Mesendoderm (in vitro differentiated cells): ENCODE measurements around the gene NEUROD2.

Experiments used
- DNase-seq: peaks from one replicate; pipeline ENCODE4 v3.0.0; 2013
- H2AK5ac ChIP-seq: 2 replicates; pipeline ENCODE4 v1.6.1; 2013; ENCODE audit warnings: low read length, inconsistent platforms
- H2BK120ac ChIP-seq: 2 replicates; pipeline ENCODE4 v1.6.1; 2013; ENCODE audit warnings: low read depth, mild to moderate bottlenecking, low read length, moderate library complexity, mixed read lengths
- H2BK15ac ChIP-seq: replicated peaks from 2 replicates; pipeline ENCODE4 v1.6.1; 2013; ENCODE audit warnings: low read depth, mild to moderate bottlenecking, moderate library complexity
- H2BK5ac ChIP-seq: 2 replicates; pipeline ENCODE4 v1.6.1; 2013; ENCODE audit warnings: low read length, inconsistent platforms
- H3K18ac ChIP-seq: 2 replicates; pipeline ENCODE4 v1.6.1; 2013; ENCODE audit warnings: mild to moderate bottlenecking, low read length, mixed read lengths
- H3K23ac ChIP-seq: one replicate; pipeline ENCODE4 v1.6.1; 2013; ENCODE audit warnings: low read length
- H3K27ac ChIP-seq: 2 replicates; pipeline ENCODE4 v1.5.1; 2013; ENCODE audit warnings: low read depth, mild to moderate bottlenecking, inconsistent platforms, low read length, moderate library complexity
- H3K27me3 ChIP-seq: 2 replicates; pipeline ENCODE4 v1.6.1; 2013; ENCODE audit warnings: low read length, control low read depth, mild to moderate bottlenecking, inconsistent platforms; ENCODE audit not compliant: insufficient read depth, poor library complexity
- H3K36me3 ChIP-seq: 2 replicates; pipeline ENCODE4 v1.6.1; 2013; ENCODE audit warnings: low read length, inconsistent platforms; ENCODE audit not compliant: control insufficient read depth, insufficient read depth
- H3K4ac ChIP-seq: one replicate; pipeline ENCODE4 v1.6.1; 2013; ENCODE audit warnings: low read depth, mild to moderate bottlenecking, low read length, moderate library complexity
- H3K4me1 ChIP-seq: 2 replicates; pipeline ENCODE4 v1.6.1; 2013; ENCODE audit warnings: low read depth, low read length, inconsistent platforms; ENCODE audit not compliant: control insufficient read depth
- H3K4me2 ChIP-seq: 2 replicates; pipeline ENCODE4 v1.6.1; 2013; ENCODE audit warnings: low read length
- H3K4me3 ChIP-seq: 2 replicates; pipeline ENCODE4 v1.5.1; 2013; ENCODE audit warnings: mild to moderate bottlenecking, low read length
- H3K56ac ChIP-seq: one replicate; pipeline ENCODE4 v1.6.1; 2013; ENCODE audit warnings: low read length
- H3K79me1 ChIP-seq: 2 replicates; pipeline ENCODE4 v1.6.1; 2013; ENCODE audit warnings: low read length, inconsistent platforms
- H3K79me2 ChIP-seq: 2 replicates; pipeline ENCODE4 v1.6.1; 2013; ENCODE audit warnings: mild to moderate bottlenecking, low read length; ENCODE audit not compliant: control insufficient read depth, insufficient read depth
- H3K9ac ChIP-seq: 2 replicates; pipeline ENCODE4 v1.6.1; 2013; ENCODE audit warnings: low read length, inconsistent platforms
- H4K5ac ChIP-seq: one replicate; pipeline ENCODE4 v1.6.1; 2013; ENCODE audit warnings: low read length
- H4K8ac ChIP-seq: one replicate; pipeline ENCODE4 v1.6.1; 2013; ENCODE audit warnings: low read depth, mild to moderate bottlenecking, control low read depth, low read length, moderate library complexity
- WGBS: extraction: QIAGEN DNeasy Blood & Tissue Kit; methylation state at CpG from one replicate; pipeline ENCODE4 v1.1.7; 2013; ENCODE audit warnings: low lambda C conversion rate, missing lambda C conversion rate; ENCODE audit not compliant: insufficient coverage; ENCODE audit errors: extremely low coverage; 5-methylcytosine and 5-hydroxymethylcytosine counted together

Gene NEUROD2

GRCh38 chr17:39604911-39605491 is 2.7 kb downstream of the NEUROD2 start:
- no CpG with 5 or more reads among the region's 31 CpGs for WGBS
- Histone ChIP-seq H2BK5ac (no peak overlapping the region), H2BK15ac (no peak overlapping the region), H3K27me3 (peaks cover 90% of the 10 kb centered on the region), H3K9ac (no peak overlapping the region), H3K79me2 (no peaks in the 10 kb centered on the region), H2AK5ac (no peak overlapping the region), H3K23ac (no peak overlapping the region), H3K4me3 (no peak overlapping the region), H3K18ac (no peak overlapping the region), H3K4ac (no peak overlapping the region), H3K36me3 (no peaks in the 10 kb centered on the region), H4K8ac (no peak overlapping the region), H3K56ac (no peak overlapping the region), H3K27ac (no peak overlapping the region), H3K79me1 (no peaks in the 10 kb centered on the region), H3K4me1 (peaks cover 2% of the 10 kb centered on the region), H4K5ac (no peak overlapping the region), H2BK120ac (no peak overlapping the region), H3K4me2 (no peak overlapping the region)
- no peak for DNase-seq

GRCh38 chr17:39603304-39604016 is 4.3 kb downstream of the NEUROD2 start:
- H3K9ac ChIP-seq: no peak overlapping the region
- no peak overlapping the region for H4K5ac ChIP-seq
- no peak overlapping the region for H3K4me3 ChIP-seq
- H3K79me1 ChIP-seq: no peaks in the 10 kb centered on the region
- H2BK15ac ChIP-seq: no peak overlapping the region
- no peak overlapping the region for H3K4ac ChIP-seq
- H3K23ac ChIP-seq: no peak overlapping the region
- peaks cover 2% of the 10 kb centered on the region for H3K4me1 ChIP-seq
- no peak overlapping the region for H2AK5ac ChIP-seq
- WGBS: no CpG with 5 or more reads among the region's 14 CpGs
- no peaks in the 10 kb centered on the region for H3K79me2 ChIP-seq
- H3K18ac ChIP-seq: no peak overlapping the region
- no peak for DNase-seq
- H3K36me3 ChIP-seq: no peaks in the 10 kb centered on the region
- no peak overlapping the region for H2BK5ac ChIP-seq
- H3K27me3 ChIP-seq: peaks cover 92% of the 10 kb centered on the region
- H2BK120ac ChIP-seq: no peak overlapping the region
- H4K8ac ChIP-seq: no peak overlapping the region
- no peak overlapping the region for H3K27ac ChIP-seq
- no peak overlapping the region for H3K56ac ChIP-seq
- H3K4me2 ChIP-seq: no peak overlapping the region

- Histone ChIP-seq H4K5ac (no peak overlapping the region), H3K18ac (no peak overlapping the region), H3K79me2 (no peaks in the 10 kb centered on the region), H2BK15ac (no peak overlapping the region), H3K27ac (no peak overlapping the region), H3K4me1 (peaks cover 2% of the 10 kb centered on the region), H3K9ac (no peak overlapping the region), H3K4ac (no peak overlapping the region), H4K8ac (no peak overlapping the region), H3K23ac (no peak overlapping the region), H2AK5ac (no peak overlapping the region), H3K4me2 (no peak overlapping the region), H2BK5ac (no peak overlapping the region), H3K36me3 (no peaks in the 10 kb centered on the region), H3K56ac (no peak overlapping the region), H3K79me1 (no peaks in the 10 kb centered on the region), H3K27me3 (peaks cover 93% of the 10 kb centered on the region), H3K4me3 (no peak overlapping the region), H2BK120ac (no peak overlapping the region)
- no peak for DNase-seq
- no CpG with 5 or more reads among the region's 4 CpGs for WGBS
These were observed 5.0 kb downstream of the NEUROD2 start for GRCh38 chr17:39602533-39603303.

GRCh38 chr17:39601758-39602532 is 5.8 kb downstream of the NEUROD2 start:
- H3K79me1 ChIP-seq: no peaks in the 10 kb centered on the region
- H3K9ac ChIP-seq: no peak overlapping the region
- no peak overlapping the region for H3K18ac ChIP-seq
- no peak overlapping the region for H2AK5ac ChIP-seq
- H4K8ac ChIP-seq: no peak overlapping the region
- no peaks in the 10 kb centered on the region for H3K79me2 ChIP-seq
- no peaks in the 10 kb centered on the region for H3K36me3 ChIP-seq
- H3K4me3 ChIP-seq: no peak overlapping the region
- no peak for DNase-seq
- H3K56ac ChIP-seq: no peak overlapping the region
- H2BK5ac ChIP-seq: no peak overlapping the region
- WGBS: no CpG with 5 or more reads among the region's 12 CpGs
- H4K5ac ChIP-seq: no peak overlapping the region
- peaks cover 2% of the 10 kb centered on the region for H3K4me1 ChIP-seq
- H2BK15ac ChIP-seq: no peak overlapping the region
- no peak overlapping the region for H3K4ac ChIP-seq
- H3K27ac ChIP-seq: no peak overlapping the region
- H3K27me3 ChIP-seq: peaks cover 94% of the 10 kb centered on the region
- no peak overlapping the region for H2BK120ac ChIP-seq
- no peak overlapping the region for H3K4me2 ChIP-seq
- H3K23ac ChIP-seq: no peak overlapping the region

- H3K79me2 ChIP-seq: no peaks in the 10 kb centered on the region
- H4K5ac ChIP-seq: no peak overlapping the region
- no peak overlapping the region for H3K18ac ChIP-seq
- no peak overlapping the region for H2BK120ac ChIP-seq
- peaks cover 2% of the 10 kb centered on the region for H3K4me1 ChIP-seq
- no peak overlapping the region for H3K4me2 ChIP-seq
- H2BK15ac ChIP-seq: no peak overlapping the region
- no peak overlapping the region for H3K27ac ChIP-seq
- peak overlapping the region; percentile 29 for H3K23ac ChIP-seq
- no CpG with 5 or more reads among the region's 21 CpGs for WGBS
- no peaks in the 10 kb centered on the region for H3K36me3 ChIP-seq
- DNase-seq: peak; percentile 65
- H2AK5ac ChIP-seq: no peak overlapping the region
- H2BK5ac ChIP-seq: no peak overlapping the region
- H3K4ac ChIP-seq: no peak overlapping the region
- H3K79me1 ChIP-seq: no peaks in the 10 kb centered on the region
- no peak overlapping the region for H4K8ac ChIP-seq
- no peak overlapping the region for H3K9ac ChIP-seq
- H3K56ac ChIP-seq: no peak overlapping the region
- peaks cover 96% of the 10 kb centered on the region for H3K27me3 ChIP-seq
- H3K4me3 ChIP-seq: no peak overlapping the region
These were observed 6.6 kb downstream of the NEUROD2 start for GRCh38 chr17:39600997-39601597.
